H9 (cell line): ENCODE data around the gene RPL21. TPM values are rescaled to one million over a fixed set of nuclear protein-coding genes. Genes with fewer than 3 reads are reported as not detected.

ENCODE experiments used
- DNase-seq: peaks from one replicate; pipeline ENCODE4 v3.0.0-alpha.2; 2017
- H2AFZ ChIP-seq: one replicate; pipeline ENCODE4 v1.6.1; 2013; ENCODE audit warnings: mild to moderate bottlenecking, low read length, control low read depth, moderate library complexity
- H2AK5ac ChIP-seq: 2 replicates; pipeline ENCODE4 v1.6.1; 2013; ENCODE audit warnings: low read length, control low read depth, mixed read lengths; ENCODE audit not compliant: insufficient read length
- H2BK120ac ChIP-seq: one replicate; pipeline ENCODE4 v1.6.1; 2013; ENCODE audit warnings: low read depth, mild to moderate bottlenecking, low read length, control low read depth, inconsistent platforms; ENCODE audit not compliant: poor library complexity, severe bottlenecking
- H2BK12ac ChIP-seq: 2 replicates; pipeline ENCODE4 v1.6.1; 2013; ENCODE audit warnings: low read length, control low read depth, mixed read lengths, low read depth; ENCODE audit not compliant: insufficient read length
- H2BK15ac ChIP-seq: 2 replicates; pipeline ENCODE4 v1.6.1; 2013; ENCODE audit warnings: low read depth, low read length, control low read depth
- H2BK20ac ChIP-seq: one replicate; pipeline ENCODE4 v1.6.1; 2013; ENCODE audit warnings: low read depth, mild to moderate bottlenecking, low read length, control low read depth, inconsistent platforms; ENCODE audit not compliant: poor library complexity, severe bottlenecking
- H2BK5ac ChIP-seq: 2 replicates; pipeline ENCODE4 v1.6.1; 2013; ENCODE audit warnings: low read length, control low read depth, mixed read lengths; ENCODE audit not compliant: insufficient read length
- H3K14ac ChIP-seq: 2 replicates; pipeline ENCODE4 v1.6.1; 2013; ENCODE audit warnings: low read length, control low read depth; ENCODE audit not compliant: insufficient read depth
- H3K18ac ChIP-seq: 2 replicates; pipeline ENCODE4 v1.6.1; 2013; ENCODE audit warnings: low read depth, mild to moderate bottlenecking, mixed read lengths, low read length, control low read depth; ENCODE audit not compliant: insufficient read length
- H3K23ac ChIP-seq: 2 replicates; pipeline ENCODE4 v1.6.1; 2013; ENCODE audit warnings: low read length, control low read depth, mixed read lengths, low read depth; ENCODE audit not compliant: insufficient read length
- H3K23me2 ChIP-seq: 2 replicates; pipeline ENCODE4 v1.6.1; 2013; ENCODE audit warnings: low read depth, mild to moderate bottlenecking, mixed read lengths, low read length, control low read depth; ENCODE audit not compliant: insufficient read length, poor library complexity, severe bottlenecking
- H3K27ac ChIP-seq: 2 replicates; pipeline ENCODE4 v1.5.1; 2013; ENCODE audit warnings: low read length, control low read depth, mixed read lengths, low read depth; ENCODE audit not compliant: insufficient read length
- H3K27me3 ChIP-seq: 2 replicates; pipeline ENCODE4 v1.6.1; 2013; ENCODE audit warnings: low read length, control low read depth, inconsistent platforms; ENCODE audit not compliant: insufficient read depth
- H3K4ac ChIP-seq: 2 replicates; pipeline ENCODE4 v1.6.1; 2013; ENCODE audit warnings: low read depth, mild to moderate bottlenecking, control low read depth, inconsistent platforms, low read length, moderate library complexity
- H3K4me1 ChIP-seq: 2 replicates; pipeline ENCODE4 v1.6.1; 2013; ENCODE audit warnings: low read length, control low read depth, inconsistent platforms; ENCODE audit not compliant: insufficient read depth
- H3K4me2 ChIP-seq: 2 replicates; pipeline ENCODE4 v1.6.1; 2013; ENCODE audit warnings: low read length, control low read depth, mixed read lengths; ENCODE audit not compliant: insufficient read length, insufficient read depth
- H3K56ac ChIP-seq: 2 replicates; pipeline ENCODE4 v1.6.1; 2013; ENCODE audit warnings: low read depth, mild to moderate bottlenecking, mixed read lengths, low read length, control low read depth; ENCODE audit not compliant: insufficient read length
- H3K79me1 ChIP-seq: 2 replicates; pipeline ENCODE4 v1.6.1; 2013; ENCODE audit warnings: low read depth, mild to moderate bottlenecking, moderate library complexity, low read length, control low read depth, inconsistent platforms; ENCODE audit not compliant: insufficient read depth, poor library complexity, severe bottlenecking
- H3K79me2 ChIP-seq: 2 replicates; pipeline ENCODE4 v1.6.1; 2013; ENCODE audit warnings: low read length, control low read depth, inconsistent platforms; ENCODE audit not compliant: insufficient read depth
- H3K9ac ChIP-seq: 2 replicates; pipeline ENCODE4 v1.6.1; 2013; ENCODE audit warnings: low read length, control low read depth, mixed read lengths; ENCODE audit not compliant: insufficient read length; ENCODE audit errors: extremely low read depth
- H3K9me3 ChIP-seq: one replicate; pipeline ENCODE4 v1.6.1; 2013; ENCODE audit warnings: low read depth, low read length, inconsistent platforms; ENCODE audit not compliant: control insufficient read depth
- H3T11ph ChIP-seq: one replicate; pipeline ENCODE4 v1.6.1; 2013; ENCODE audit warnings: mild to moderate bottlenecking, low read length, control low read depth, inconsistent platforms
- H4K20me1 ChIP-seq: one replicate; pipeline ENCODE4 v1.6.1; 2013; ENCODE audit not compliant: control insufficient read depth, insufficient read length, insufficient read depth
- H4K5ac ChIP-seq: 2 replicates; pipeline ENCODE4 v1.6.1; 2013; ENCODE audit warnings: low read depth, mild to moderate bottlenecking, mixed read lengths, low read length, control low read depth; ENCODE audit not compliant: insufficient read length
- H4K8ac ChIP-seq: replicated peaks from 2 replicates; pipeline ENCODE4 v1.6.1; 2013; ENCODE audit warnings: low read length, control low read depth, mixed read lengths, low read depth; ENCODE audit not compliant: insufficient read length
- H4K91ac ChIP-seq: 2 replicates; pipeline ENCODE4 v1.6.1; 2013; ENCODE audit warnings: low read depth, mild to moderate bottlenecking, moderate library complexity, mixed read lengths, low read length, control low read depth; ENCODE audit not compliant: insufficient read length
- H3K27ac Mint-ChIP-seq, 3 experiments: 2 replicates in 2 of 3; 3 replicates in 1 of 3; pipeline ENCODE4 v1.8.0; 2020 to 2021; ENCODE audit warnings: mixed read lengths in 3 of 3, mild to moderate bottlenecking in 1 of 3, moderate library complexity in 1 of 3
- H3K27me3 Mint-ChIP-seq: 2 replicates; pipeline ENCODE4 v1.8.0; 2021; ENCODE audit warnings: low read depth, mild to moderate bottlenecking, moderate library complexity, mixed read lengths
- H3K36me3 Mint-ChIP-seq, 3 experiments: 2 replicates in 2 of 3; 3 replicates in 1 of 3; pipeline ENCODE4 v1.8.0; 2020 to 2021; ENCODE audit warnings: low read depth in 3 of 3, mixed read lengths in 3 of 3; ENCODE audit not compliant: insufficient read depth in 1 of 3
- H3K4me1 Mint-ChIP-seq, 2 experiments: 2 replicates each; pipeline ENCODE4 v1.8.0; 2020; ENCODE audit warnings: mixed read lengths in 2 of 2
- H3K4me3 Mint-ChIP-seq, 2 experiments: 2 replicates in 1 of 2; 3 replicates in 1 of 2; pipeline ENCODE4 v1.8.0; 2020 to 2021; ENCODE audit warnings: mild to moderate bottlenecking in 2 of 2, mixed read lengths in 2 of 2, moderate library complexity in 1 of 2
- H3K9me3 Mint-ChIP-seq, 2 experiments: 2 replicates in 1 of 2; 3 replicates in 1 of 2; pipeline ENCODE4 v1.8.0; 2020; ENCODE audit warnings: mild to moderate bottlenecking in 2 of 2, mixed read lengths in 2 of 2, moderate library complexity in 1 of 2
- CTCF ChIP-seq: fragments of 200-600 bp; sonication (generic); conservative IDR thresholded peaks from 3 replicates; pipeline ENCODE4 v1.8.0; 2021; ENCODE audit warnings: antibody characterized with exemption, mild to moderate bottlenecking
- WGBS: extraction: QIAGEN DNeasy Blood & Tissue Kit; methylation state at CpG from one replicate; pipeline ENCODE4 v1.1.7; 2013; ENCODE audit warnings: missing lambda C conversion rate, low lambda C conversion rate, mixed read lengths; ENCODE audit not compliant: insufficient read length; ENCODE audit errors: extremely low coverage; 5-methylcytosine and 5-hydroxymethylcytosine counted together
- total RNA-seq: library from RNA; stranded (reverse); gene quantifications from 2 replicates; pipeline ENCODE4 v1.2.1, GENCODE V29; 2021

Gene RPL21
- total RNA-seq, 1 experiment from 2014 or later = 1,099 TPM

GRCh38 chr13:27279506-27279905 lies 28.1 kb downstream of the RPL21 start:
- Histone ChIP-seq H3T11ph (no peak overlapping the region), H3K27ac (no peak overlapping the region), H2BK5ac (no peak overlapping the region), H4K91ac (no peak overlapping the region), H3K9ac (no peak overlapping the region), H3K27me3 (no peaks in the 10 kb centered on the region), H4K5ac (no peak overlapping the region), H2BK120ac (no peak overlapping the region), H3K23me2 (no peaks in the 10 kb centered on the region), H2AFZ (no peak overlapping the region), H3K18ac (no peak overlapping the region), H3K56ac (no peak overlapping the region), H3K23ac (no peak overlapping the region), H2BK12ac (no peak overlapping the region), H3K4ac (no peak overlapping the region), H4K20me1 (no peaks in the 10 kb centered on the region), H3K79me1 (no peaks in the 10 kb centered on the region), H2AK5ac (no peak overlapping the region), H3K4me2 (no peak overlapping the region), H3K4me1 (no peaks in the 10 kb centered on the region), H4K8ac (no peak overlapping the region), H2BK20ac (no peak overlapping the region), H3K14ac (no peak overlapping the region), H3K79me2 (no peaks in the 10 kb centered on the region), H3K9me3 (no peaks in the 10 kb centered on the region), H2BK15ac (no peak overlapping the region)
- Mint-ChIP-seq H3K27me3 (peaks cover 17% of the 10 kb centered on the region), H3K9me3 (no peaks in the 10 kb centered on the region), H3K36me3 (no peaks in the 10 kb centered on the region), H3K27ac (no peak overlapping the region), H3K4me3 (no peak overlapping the region), H3K4me1 (peaks cover 13% of the 10 kb centered on the region in 2 experiments; a peak in 3 of 4 replicates)
- no CpG with 5 or more reads among the region's 7 CpGs for WGBS
- peak; percentile 23 for DNase-seq
- TF ChIP-seq CTCF = no peak
